GM04503 (cell line): ENCODE results near the gene IFIT3.
A peak's percentile ranks its signal among the peaks of the same experiment; 100 is the strongest.

ENCODE experiments used
- DNase-seq: peaks from one replicate; pipeline ENCODE4 v3.0.0-alpha.2; 2012; ENCODE audit warnings: low read depth

Gene IFIT3

DNA sequence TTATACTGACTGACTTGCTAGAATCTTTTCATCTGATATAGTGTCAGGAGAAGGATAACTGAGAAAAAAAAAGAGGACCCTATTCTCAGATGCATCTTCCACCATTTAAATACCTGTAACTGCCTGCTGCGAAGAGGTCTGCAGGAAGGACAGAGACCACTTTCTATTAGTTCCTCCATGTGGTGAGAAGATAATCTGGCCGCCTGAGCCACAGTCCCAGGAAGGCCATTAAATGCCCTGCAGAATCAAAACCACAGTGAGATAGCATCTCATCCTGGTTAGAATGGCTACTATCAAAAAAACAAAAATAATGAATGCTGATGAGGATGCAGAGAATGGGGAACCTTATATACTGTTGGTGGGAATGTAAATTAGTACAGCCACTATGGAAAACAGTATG lies 30.2 kb downstream of the IFIT3 start:
- DNase-seq: no peak

- DNase-seq: no peak
These were observed 32.4 kb downstream of the IFIT3 start for GRCh38 chr10:89360157-89360556.

- no peak for DNase-seq
These were observed 35.1 kb downstream of the IFIT3 start for GRCh38 chr10:89362929-89363328.

DNA sequence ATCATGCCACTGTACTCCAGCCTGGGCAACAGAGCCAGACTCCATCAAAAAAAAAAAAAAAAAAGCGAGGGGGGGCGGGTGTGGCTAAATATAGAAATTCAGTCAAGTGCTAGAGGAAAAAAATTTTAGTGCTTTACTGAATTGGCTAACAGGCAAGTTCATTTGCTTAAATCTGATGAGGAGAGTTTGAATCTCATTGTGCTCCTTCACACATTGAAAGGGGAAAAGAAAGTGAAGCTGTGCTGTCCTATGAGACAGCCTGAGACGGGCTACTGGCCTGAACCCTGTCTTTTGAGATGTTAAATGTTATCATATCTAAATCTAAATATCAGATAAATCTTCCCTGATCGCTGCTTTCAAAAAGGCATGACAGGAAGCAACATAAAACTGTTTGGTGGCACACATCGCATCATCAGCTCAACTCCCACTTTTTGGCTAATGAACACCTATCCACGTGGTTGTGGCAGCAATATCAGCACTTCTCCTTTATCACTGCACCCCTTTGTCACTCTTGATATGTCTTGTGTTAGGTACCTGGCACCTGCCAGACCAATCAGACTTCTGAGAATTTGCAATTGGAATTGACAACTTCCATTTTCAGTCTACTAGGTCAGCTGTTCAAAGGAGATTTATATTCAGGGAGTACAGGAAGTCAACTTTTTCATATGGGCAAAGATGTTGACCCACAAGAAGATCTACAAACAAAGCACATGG lies 36.1 kb downstream of the IFIT3 start:
- DNase-seq: no peak

DNA sequence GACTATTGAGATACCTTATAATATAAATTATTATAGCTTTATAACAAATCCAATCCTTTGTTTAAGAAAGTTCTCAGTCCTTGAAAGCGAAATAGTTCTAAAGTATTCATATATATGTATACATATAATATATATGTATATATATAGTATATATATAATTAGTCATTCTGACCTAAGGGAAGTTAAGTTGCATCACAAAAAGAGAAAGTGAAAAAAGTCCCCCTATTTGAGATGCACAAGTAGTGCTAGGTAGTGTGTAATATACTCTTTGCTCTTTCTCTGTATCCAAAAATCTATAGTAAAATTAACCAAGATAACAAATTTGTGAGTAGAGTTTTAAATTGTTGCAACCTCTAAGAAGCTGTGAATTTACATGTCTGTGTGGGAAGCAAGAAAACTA lies 36.7 kb downstream of the IFIT3 start:
- no peak for DNase-seq

DNA sequence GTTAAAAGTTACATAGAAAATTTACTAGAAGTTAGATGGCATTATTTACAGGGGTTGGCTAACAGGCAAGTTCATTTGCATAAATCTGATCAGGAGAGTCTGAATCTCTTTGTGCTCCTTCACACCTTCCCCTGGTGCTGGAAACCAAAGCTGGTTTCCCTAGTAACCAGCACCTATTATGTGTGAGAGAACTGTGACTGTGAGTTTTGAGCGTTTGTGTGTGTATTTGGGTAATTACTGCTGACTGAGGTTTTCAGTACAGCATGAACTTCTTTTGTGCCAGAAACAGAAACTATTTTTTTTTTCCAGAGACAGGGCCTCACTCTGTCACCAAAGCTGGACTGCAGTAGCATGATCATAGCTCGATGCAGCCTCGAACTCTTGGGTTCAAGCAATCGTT lies 39.7 kb downstream of the IFIT3 start:
- no peak for DNase-seq

- no peak for DNase-seq
These were observed 40.3 kb downstream of the IFIT3 start for GRCh38 chr10:89368129-89368528.

DNA sequence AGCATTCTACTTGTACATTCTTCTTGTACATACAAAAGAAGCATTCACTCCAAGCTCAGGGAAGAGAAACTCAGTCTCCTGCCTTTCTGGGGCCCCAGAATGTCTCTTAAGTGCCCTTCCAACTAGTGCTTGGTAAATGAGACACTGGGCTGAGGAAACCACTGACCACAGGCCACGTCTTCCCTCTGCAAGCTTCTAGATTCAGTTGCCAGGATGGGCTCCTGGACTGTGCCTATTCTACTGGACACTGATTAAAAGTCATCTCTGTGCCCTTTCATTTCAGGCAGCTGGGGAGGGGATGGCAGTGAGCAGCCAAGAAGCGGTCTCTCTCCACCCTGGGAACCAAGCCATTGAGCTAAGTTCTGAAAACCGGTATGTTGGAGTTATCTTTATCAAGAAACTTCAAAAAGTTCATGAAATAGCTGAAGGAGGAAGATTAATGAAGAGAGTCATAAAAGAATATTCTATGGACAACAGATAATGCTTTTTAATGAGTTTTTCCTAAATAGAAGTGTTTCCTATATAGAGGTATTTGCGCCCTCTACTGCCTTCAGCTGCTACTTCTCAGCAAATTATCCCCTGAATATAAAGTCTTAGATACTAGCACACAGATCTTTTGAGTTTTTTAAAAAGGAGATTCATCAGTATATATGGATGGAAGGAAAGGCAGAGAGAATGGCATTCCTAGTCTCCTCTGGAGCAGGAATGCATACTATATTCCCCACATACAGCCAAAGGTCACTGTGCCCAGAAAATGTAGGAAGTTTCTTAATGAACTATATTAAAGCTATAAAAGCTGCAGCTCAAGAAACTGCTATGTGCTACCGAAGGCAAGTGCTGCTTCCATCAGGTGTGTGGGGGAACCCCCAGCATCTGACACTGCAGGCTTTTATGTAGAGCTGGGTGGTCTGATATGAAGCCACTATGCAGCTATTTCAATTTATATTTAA lies 41.6 kb downstream of the IFIT3 start:
- DNase-seq: no peak

- no peak for DNase-seq
These were observed 43.3 kb downstream of the IFIT3 start for GRCh38 chr10:89371079-89371478.

GRCh38 chr10:89371987-89372386 lies 44.2 kb downstream of the IFIT3 start:
- no peak for DNase-seq

- peak; percentile 99 for DNase-seq
These were observed 46.3 kb downstream of the IFIT3 start for GRCh38 chr10:89373916-89374711.

DNA sequence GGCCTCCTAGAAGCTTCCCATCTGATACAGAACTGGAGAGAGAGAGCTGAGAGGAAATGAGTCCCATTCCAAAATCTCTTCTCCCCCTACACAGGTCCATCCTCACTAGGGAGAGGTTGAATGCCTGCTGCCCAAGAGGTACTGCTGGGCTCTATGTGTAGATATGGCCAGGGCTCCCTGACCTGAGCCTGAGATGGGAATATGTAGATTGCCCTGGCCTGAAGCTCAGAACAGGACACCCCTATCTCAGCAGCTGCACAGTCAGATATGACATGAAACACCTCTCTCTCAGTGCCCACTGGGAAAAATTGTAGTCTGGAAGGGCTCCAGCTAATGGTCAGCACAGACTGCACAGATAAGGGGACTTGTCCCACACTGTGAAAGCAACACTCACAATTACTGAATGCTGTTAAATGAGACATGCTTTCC lies 46.9 kb downstream of the IFIT3 start:
- no peak for DNase-seq

DNA sequence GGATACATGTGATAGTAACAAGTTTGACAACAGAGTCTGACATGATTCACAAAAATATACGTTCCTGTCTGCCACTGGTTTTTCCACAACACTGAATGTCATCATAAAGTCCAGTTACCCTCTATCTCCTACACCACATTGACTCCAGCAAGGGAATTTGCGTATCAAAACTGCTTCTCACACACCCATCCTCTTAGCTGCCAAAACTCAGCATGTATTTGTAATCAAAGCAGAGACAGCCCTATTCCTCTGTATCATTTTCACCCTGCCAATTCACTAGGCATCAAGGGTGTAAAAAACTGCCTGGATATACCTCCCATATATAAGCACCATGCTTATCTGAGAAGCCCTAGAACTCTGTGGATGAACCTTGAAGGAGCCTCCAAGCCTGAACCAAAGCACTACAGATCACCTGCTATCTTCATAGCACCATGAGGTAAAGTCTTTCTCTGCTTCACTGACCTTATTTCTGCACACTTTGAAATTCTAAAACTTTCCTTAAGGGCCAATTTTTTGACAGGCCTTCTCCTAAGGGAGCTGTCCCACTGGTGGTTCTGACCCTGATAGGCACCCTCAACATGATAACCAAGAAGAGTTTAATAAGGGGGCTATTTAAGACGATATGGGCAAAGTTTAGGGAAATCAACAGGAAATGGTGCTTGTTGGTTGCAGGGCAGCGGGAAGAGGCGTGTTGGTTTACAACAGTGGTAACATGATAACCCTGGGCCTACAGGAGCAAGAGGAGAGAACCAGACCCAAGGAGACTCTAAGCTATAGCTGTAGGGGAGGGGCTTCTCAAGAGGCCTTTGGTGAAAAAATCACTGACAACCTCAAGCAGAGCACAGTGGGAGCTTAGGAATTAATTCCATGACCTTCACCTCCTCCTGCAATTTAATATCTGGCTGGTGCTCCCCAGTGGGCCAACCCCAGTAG lies 50.2 kb downstream of the IFIT3 start, which contains the start of gene IFIT1B:
Gene IFIT1B, plus strand, starts transcription at position 352 of the 933 bp plus-strand sequence. Its CDS starts 80 bp downstream, at position 432.
- DNase-seq: no peak

GRCh38 chr10:89379103-89379502 lies 51.3 kb downstream of the IFIT3 start:
- DNase-seq: no peak

GRCh38 chr10:89382757-89383156 lies 55.0 kb downstream of the IFIT3 start:
- no peak for DNase-seq

GRCh38 chr10:89384474-89385340 lies 56.9 kb downstream of the IFIT3 start:
- no peak for DNase-seq

DNA sequence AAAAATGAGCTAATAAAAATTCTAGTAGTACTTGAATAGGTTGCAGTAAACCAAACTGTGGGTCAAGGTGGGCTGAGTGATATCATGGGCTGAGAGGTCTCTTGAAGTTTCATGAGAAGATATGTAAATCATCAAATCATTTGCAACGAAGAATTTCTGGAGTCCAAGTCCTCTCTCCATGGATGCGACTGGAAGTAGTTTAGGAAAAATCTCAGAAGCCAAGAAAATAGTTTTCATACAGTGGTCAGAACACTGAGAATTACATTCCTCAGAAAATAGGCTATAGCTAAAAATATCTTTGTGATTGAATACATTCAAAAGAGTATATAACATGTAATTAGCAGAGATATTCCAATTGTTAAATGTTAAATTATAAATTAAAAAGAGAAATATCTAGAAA lies 61.0 kb downstream of the IFIT3 start:
- no peak for DNase-seq

GRCh38 chr10:89389254-89389653 lies 61.5 kb downstream of the IFIT3 start:
- no peak for DNase-seq
